Measurements from ENCODE around the gene BTNL2.

DNA sequence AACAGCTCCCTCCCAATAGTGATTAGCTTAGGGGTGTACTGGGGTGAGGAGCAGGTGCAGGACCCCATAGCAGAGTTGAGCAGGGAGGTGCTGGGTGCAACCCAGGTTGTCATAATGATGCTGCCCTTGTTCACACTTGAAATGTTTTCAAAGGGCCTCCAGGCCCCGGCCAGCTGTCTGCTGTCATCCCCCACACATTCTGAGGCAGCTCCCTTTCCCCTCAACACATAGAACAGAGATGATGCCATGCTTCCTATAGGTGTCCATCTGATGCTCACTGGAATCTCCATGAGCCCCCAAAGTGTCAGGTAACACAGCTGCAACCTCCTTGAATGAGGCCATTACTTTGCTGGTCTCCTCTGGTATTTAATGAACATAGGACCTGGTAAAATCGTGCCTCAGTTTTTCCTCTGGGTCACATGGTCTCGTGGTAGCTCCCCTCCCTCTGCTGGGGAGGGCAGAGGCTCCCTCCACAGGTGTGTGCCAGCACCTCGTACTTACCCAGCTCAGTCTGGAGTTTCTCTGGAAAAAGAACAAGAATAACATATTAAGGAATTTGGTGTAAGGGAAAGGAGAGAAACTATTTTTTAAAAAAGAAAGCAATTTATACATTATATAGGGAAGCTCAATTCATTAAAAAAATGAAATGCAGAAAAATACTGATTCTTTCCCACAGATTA, 5.6 kb downstream of the BTNL2 start:
- no peak for TF ChIP-seq EZH2phosphoT487 (IDR thresholded peaks at IDR 0.05; ENCODE audit: insufficient read depth, low read depth)
- no peak for TF ChIP-seq EZH2 (IDR thresholded peaks at IDR 0.05; ENCODE audit: insufficient read depth, poor library complexity, severe bottlenecking)

Data from GM23248 (cell line).